Vagina (tissue), 2 donors: ENCODE data around the gene XCR1. TPM values are rescaled to one million over a fixed set of nuclear protein-coding genes. Genes with fewer than 3 reads are reported as not detected.

Source experiments
- DNase-seq, 2 donors: peaks; one replicate each; pipeline ENCODE4 v3.0.0-alpha.2; 2017; ENCODE audit errors: extremely low spot score in 2 of 2
- H3K27ac ChIP-seq: fragments of 200-600 bp; sonication (generic); one replicate; pipeline ENCODE4 v1.5.1; 2019
- H3K27me3 ChIP-seq: fragments of 200-600 bp; sonication (generic); one replicate; pipeline ENCODE4 v1.5.1; 2019
- H3K36me3 ChIP-seq, 2 donors: fragments of 200-600 bp; sonication (generic); one replicate each; pipeline ENCODE4 v1.5.1; 2017 to 2019
- H3K4me1 ChIP-seq: fragments of 200-600 bp; sonication (generic); one replicate; pipeline ENCODE4 v1.5.1; 2019
- H3K4me3 ChIP-seq, 2 donors: fragments of 200-600 bp; sonication (generic); 1 replicate in 1 of 2; 2 replicates in 1 of 2; pipeline ENCODE4 v1.5.1; 2016 to 2019
- H3K9me3 ChIP-seq: fragments of 200-600 bp; sonication (generic); one replicate; pipeline ENCODE4 v1.5.1; 2019
- POLR2A ChIP-seq, 2 donors: fragments of 450-650 bp; IDR thresholded peaks; one replicate each; pipeline ENCODE4 v1.6.1; 2017; ENCODE audit warnings: antibody characterized with exemption in 2 of 2, mild to moderate bottlenecking in 2 of 2, moderate library complexity in 2 of 2
- POLR2AphosphoS5 ChIP-seq, 2 donors: sonication (generic); formaldehyde crosslinking; IDR thresholded peaks; one replicate each; pipeline ENCODE4 v1.9.0; 2017; ENCODE audit warnings: antibody characterized with exemption in 2 of 2, mild to moderate bottlenecking in 2 of 2, low read depth in 1 of 2; ENCODE audit not compliant: insufficient read depth in 1 of 2
- intact Hi-C: fragments of 100-400 bp; cut with DNase I; formaldehyde crosslinking; loops from one replicate; pipeline ENCODE4 v1.15.1; 2023
- total RNA-seq: library from RNA; depleted of rRNA; stranded (reverse); fragments of >200 nt; gene quantifications from one replicate; pipeline ENCODE4 v1.2.3, GENCODE V29; 2016
- TF ChIP-seq, protein P1 (sequence below), 3 experiments: fragments of 450-650 bp in 2 of 3; fragments of 200-600 bp in 1 of 3; sonication (generic) in 1 of 3; IDR thresholded peaks; one replicate each; pipeline ENCODE4 v1.5.1; 2017 to 2019; ENCODE audit warnings: antibody characterized with exemption in 3 of 3, mild to moderate bottlenecking in 2 of 3, moderate library complexity in 2 of 3

Gene XCR1
- total RNA-seq, 1 donor from 2014 or later: not detected

DNA sequence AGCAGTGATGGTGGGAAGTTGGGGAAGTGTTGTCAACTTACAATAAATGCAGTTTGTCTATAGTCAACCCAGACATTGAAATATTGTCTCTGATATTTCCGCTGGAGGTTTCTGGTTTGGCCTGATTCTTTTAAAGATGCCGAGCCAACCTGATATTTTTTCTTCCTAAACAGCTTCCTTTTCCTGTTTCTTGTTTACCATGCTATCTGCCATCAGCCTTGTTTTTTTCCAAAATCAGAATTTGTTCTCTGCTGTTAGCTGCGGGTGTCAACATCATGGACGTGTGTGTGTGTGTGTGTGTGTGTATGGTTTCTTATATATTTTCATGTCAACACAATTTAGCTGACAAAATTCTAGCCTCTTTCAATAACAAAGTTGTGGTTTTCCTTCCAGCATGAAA lies 41.2 kb upstream of the XCR1 start:
- no peak for TF ChIP-seq POLR2A (IDR thresholded peaks at IDR 0.05)
- TF ChIP-seq, protein P1, sequence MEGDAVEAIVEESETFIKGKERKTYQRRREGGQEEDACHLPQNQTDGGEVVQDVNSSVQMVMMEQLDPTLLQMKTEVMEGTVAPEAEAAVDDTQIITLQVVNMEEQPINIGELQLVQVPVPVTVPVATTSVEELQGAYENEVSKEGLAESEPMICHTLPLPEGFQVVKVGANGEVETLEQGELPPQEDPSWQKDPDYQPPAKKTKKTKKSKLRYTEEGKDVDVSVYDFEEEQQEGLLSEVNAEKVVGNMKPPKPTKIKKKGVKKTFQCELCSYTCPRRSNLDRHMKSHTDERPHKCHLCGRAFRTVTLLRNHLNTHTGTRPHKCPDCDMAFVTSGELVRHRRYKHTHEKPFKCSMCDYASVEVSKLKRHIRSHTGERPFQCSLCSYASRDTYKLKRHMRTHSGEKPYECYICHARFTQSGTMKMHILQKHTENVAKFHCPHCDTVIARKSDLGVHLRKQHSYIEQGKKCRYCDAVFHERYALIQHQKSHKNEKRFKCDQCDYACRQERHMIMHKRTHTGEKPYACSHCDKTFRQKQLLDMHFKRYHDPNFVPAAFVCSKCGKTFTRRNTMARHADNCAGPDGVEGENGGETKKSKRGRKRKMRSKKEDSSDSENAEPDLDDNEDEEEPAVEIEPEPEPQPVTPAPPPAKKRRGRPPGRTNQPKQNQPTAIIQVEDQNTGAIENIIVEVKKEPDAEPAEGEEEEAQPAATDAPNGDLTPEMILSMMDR (IDR thresholded peaks at IDR 0.05): no peak
- no peak for TF ChIP-seq POLR2AphosphoS5 (IDR thresholded peaks at IDR 0.05; ENCODE audit: insufficient read depth in 1 of 2, low read depth in 1 of 2)
- intact Hi-C loops: no loop called here
- Histone ChIP-seq H3K27ac (no peak overlapping the region), H3K27me3 (no peaks in the 10 kb centered on the region), H3K9me3 (no peaks in the 10 kb centered on the region), H3K4me1 (no peaks in the 10 kb centered on the region), H3K36me3 (no peaks in the 10 kb centered on the region), H3K4me3 (no peak overlapping the region)
- DNase-seq: no peak

DNA sequence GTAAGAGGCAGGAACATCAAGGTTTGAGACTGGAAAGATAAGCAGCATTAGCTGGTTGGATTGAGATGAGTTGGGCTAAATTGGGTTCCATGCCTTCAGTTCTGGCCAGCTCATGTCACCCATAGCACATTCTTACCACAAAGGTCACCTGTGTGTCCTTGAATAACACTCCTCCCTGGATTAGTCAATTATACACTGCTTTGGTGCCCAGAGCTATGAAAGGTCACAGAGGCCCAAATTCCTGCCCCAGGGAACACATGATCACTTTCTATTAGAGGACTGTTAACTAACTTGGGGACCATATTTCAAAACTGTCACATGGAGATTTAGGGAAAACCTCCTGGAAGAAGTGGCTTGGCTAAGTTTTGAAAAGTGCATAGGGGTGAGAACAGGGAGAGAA lies 40.1 kb upstream of the XCR1 start:
- no peak for TF ChIP-seq POLR2A (IDR thresholded peaks at IDR 0.05)
- TF ChIP-seq, protein P1 (IDR thresholded peaks at IDR 0.05): no peak
- no peak for TF ChIP-seq POLR2AphosphoS5 (IDR thresholded peaks at IDR 0.05; ENCODE audit: insufficient read depth in 1 of 2, low read depth in 1 of 2)
- DNase-seq: no peak
- Histone ChIP-seq H3K9me3 (no peaks in the 10 kb centered on the region), H3K4me3 (no peak overlapping the region), H3K27me3 (no peaks in the 10 kb centered on the region), H3K27ac (no peak overlapping the region), H3K4me1 (no peaks in the 10 kb centered on the region), H3K36me3 (no peaks in the 10 kb centered on the region)
- intact Hi-C loops: no loop called here

DNA sequence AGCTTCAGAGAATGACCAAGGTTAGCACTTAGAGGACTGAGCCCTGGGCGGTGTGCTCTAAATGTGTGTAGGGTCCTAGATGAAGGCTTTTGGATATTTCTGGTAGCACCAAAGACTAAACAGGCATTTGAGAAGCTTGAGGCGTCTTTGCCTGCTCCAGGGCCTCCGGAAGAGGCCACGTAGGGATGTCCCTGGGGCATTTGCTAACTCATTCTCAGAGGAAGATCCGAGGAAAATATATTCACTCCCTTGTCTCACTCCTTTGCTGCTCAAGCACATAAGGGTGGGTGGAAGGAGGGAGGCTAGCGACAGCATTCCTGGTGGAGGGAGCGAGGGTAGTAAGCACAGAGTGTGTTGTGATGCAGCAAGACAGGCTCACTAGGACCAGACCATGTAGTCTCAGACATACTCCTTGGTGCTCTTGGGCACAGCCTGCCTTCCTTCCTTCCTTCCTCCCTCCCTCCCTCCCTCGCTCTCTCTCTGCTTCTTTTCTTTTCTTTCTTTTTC lies 38.5 kb upstream of the XCR1 start:
- no peak for DNase-seq
- Histone ChIP-seq H3K4me1 (no peaks in the 10 kb centered on the region), H3K4me3 (no peak overlapping the region), H3K27me3 (no peaks in the 10 kb centered on the region), H3K9me3 (no peaks in the 10 kb centered on the region), H3K36me3 (no peaks in the 10 kb centered on the region), H3K27ac (no peak overlapping the region)
- no peak for TF ChIP-seq POLR2AphosphoS5 (IDR thresholded peaks at IDR 0.05; ENCODE audit: insufficient read depth in 1 of 2, low read depth in 1 of 2)
- TF ChIP-seq, protein P1 (IDR thresholded peaks at IDR 0.05): no peak
- TF ChIP-seq POLR2A (IDR thresholded peaks at IDR 0.05): no peak
- intact Hi-C loops: no loop called here

DNA sequence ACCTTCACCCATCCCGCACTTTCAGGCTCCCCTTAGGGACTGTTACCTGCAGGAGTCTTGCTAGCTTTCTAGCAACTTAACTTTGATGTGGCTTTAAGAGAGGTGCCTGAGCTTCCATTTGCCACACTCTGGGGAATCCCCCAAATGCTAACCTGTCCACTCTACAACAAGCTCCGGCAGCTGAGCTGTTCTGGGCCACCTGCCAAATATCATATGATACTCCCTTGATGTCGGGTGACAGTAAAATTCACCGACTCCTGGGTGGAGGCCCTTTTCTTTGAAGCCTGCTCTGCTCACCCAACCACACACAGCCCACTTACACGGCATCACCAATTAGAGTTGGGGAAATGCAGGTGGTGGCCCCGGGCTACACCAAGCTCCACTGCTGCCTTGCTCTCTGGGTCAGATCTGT lies 38.0 kb upstream of the XCR1 start:
- DNase-seq: no peak
- intact Hi-C loops: no loop called here
- Histone ChIP-seq H3K27me3 (no peaks in the 10 kb centered on the region), H3K4me3 (no peak overlapping the region), H3K36me3 (no peaks in the 10 kb centered on the region), H3K4me1 (no peaks in the 10 kb centered on the region), H3K27ac (no peak overlapping the region), H3K9me3 (no peaks in the 10 kb centered on the region)
- TF ChIP-seq POLR2A (IDR thresholded peaks at IDR 0.05) (no peak), POLR2AphosphoS5 (IDR thresholded peaks at IDR 0.05; ENCODE audit: insufficient read depth in 1 of 2, low read depth in 1 of 2) (no peak)
- TF ChIP-seq, protein P1 (IDR thresholded peaks at IDR 0.05): no peak

DNA sequence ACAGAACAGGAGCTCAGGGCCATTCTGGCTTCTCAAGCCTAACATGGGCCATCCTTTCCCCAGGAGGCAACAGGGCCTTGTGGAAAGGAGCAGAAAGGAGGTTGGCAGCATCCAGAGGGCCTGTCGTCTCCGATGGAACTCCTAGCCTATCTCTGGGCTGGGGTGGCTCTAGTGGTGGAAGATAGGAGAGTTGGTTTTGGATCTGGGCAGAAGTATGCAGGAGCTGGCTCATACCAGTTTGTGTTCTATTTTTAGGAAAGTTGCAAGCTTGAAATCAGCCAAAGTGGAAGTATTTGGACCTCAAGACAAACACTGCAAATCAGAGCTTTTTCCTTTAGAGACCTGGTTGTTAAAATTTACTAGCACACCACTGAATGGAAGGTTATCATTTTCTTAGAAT lies 35.4 kb upstream of the XCR1 start:
- H3K27me3 ChIP-seq: no peaks in the 10 kb centered on the region
- DNase-seq: no peak
- no peaks in the 10 kb centered on the region for H3K36me3 ChIP-seq
- intact Hi-C loops: no loop called here
- H3K27ac ChIP-seq: no peak overlapping the region
- no peaks in the 10 kb centered on the region for H3K4me1 ChIP-seq
- no peaks in the 10 kb centered on the region for H3K9me3 ChIP-seq
- TF ChIP-seq POLR2AphosphoS5 (IDR thresholded peaks at IDR 0.05; ENCODE audit: insufficient read depth in 1 of 2, low read depth in 1 of 2) (no peak), POLR2A (IDR thresholded peaks at IDR 0.05) (no peak)
- TF ChIP-seq, protein P1 (IDR thresholded peaks at IDR 0.05): no peak
- no peak overlapping the region for H3K4me3 ChIP-seq
